HepG2 (cell line): Measurements from ENCODE around the gene C20orf96. TPM values are rescaled to one million over a fixed set of nuclear protein-coding genes. Genes with fewer than 3 reads are reported as not detected.

Source experiments
- ATAC-seq: fragments of 200-7000 bp; cut with Tn5 transposase; 3 replicates; pipeline ENCODE4 v1.9.1; 2020; ENCODE audit warnings: mild to moderate bottlenecking, moderate library complexity
- BruUV-seq: library from RNA; stranded (reverse); fragments of 400-500 nt; replicated peaks from 2 replicates; lab custom pipeline; 2021; lab: Mats Ljungman, UMichigan
- CTCF ChIA-PET: fragments of 300-600 bp; formaldehyde crosslinking; extraction: SDS; loops from one replicate; lab custom pipeline; 2021; ENCODE audit warnings: low total read pairs, inconsistent platforms, low intra/inter-chr PET ratio; lab: Yijun Ruan, JAX
- POLR2A ChIA-PET: fragments of 350-600 bp; sonication (Branson Sonifier 250); formaldehyde crosslinking; loops from one replicate; lab custom pipeline; 2020; ENCODE audit warnings: antibody characterized with exemption, inconsistent platforms; lab: Yijun Ruan, JAX
- DNase-seq: peaks from one replicate; pipeline ENCODE4 v3.0.0-alpha.2; 2015; ENCODE audit warnings: low spot score
- FAIRE-seq: peaks from 3 replicates; lab custom pipeline; 2011; peaks lifted over from hg19 to GRCh38; lab: Jason Lieb, UNC
- H2AFZ ChIP-seq: one replicate; pipeline ENCODE4 v1.6.1; 2011; ENCODE audit warnings: low read length, inconsistent platforms
- H3K27ac ChIP-seq: fragments of 300-600 bp; 3 replicates; pipeline ENCODE4 v1.8.0; 2011; ENCODE audit warnings: mixed run types, mild to moderate bottlenecking, mixed read lengths, low read length, inconsistent platforms; ENCODE audit not compliant: insufficient read depth; ENCODE audit errors: extremely low read length
- H3K27me3 ChIP-seq, 2 experiments: fragments of 200-600 bp in 1 of 2; 2 replicates in 1 of 2; 3 replicates in 1 of 2; pipeline versions ENCODE4 v1.6.0 to v1.8.0; 2011; ENCODE audit warnings: low read length in 2 of 2, mild to moderate bottlenecking in 2 of 2, moderate library complexity in 2 of 2, inconsistent platforms in 1 of 2; ENCODE audit not compliant: insufficient read depth in 2 of 2, control insufficient read depth in 1 of 2
- H3K36me3 ChIP-seq, 2 experiments: fragments of 200-600 bp in 1 of 2; replicated peaks in 1 of 2; 2 replicates in 1 of 2; 3 replicates in 1 of 2; pipeline versions ENCODE4 v1.5.1 to v1.8.0; 2011; ENCODE audit warnings: low read length in 2 of 2, inconsistent platforms in 1 of 2; ENCODE audit not compliant: insufficient read depth in 2 of 2, control insufficient read depth in 1 of 2
- H3K4me1 ChIP-seq: 2 replicates; pipeline ENCODE4 v1.5.1; 2012; ENCODE audit warnings: low read length, inconsistent platforms; ENCODE audit not compliant: insufficient read depth
- H3K4me2 ChIP-seq: 2 replicates; pipeline ENCODE4 v1.6.0; 2011; ENCODE audit warnings: low read depth, low read length, inconsistent platforms
- H3K4me3 ChIP-seq, 3 experiments: fragments of 200-600 bp in 1 of 3; sonication (generic), shearing (Covaris generic) in 1 of 3; replicated peaks in 1 of 3; 2 replicates each; pipeline ENCODE4 v1.5.1; 2011 to 2016; ENCODE audit warnings: low read length in 3 of 3, inconsistent platforms in 2 of 3, low read depth in 2 of 3, mild to moderate bottlenecking in 2 of 3, control low read depth in 1 of 3, mixed read lengths in 1 of 3; ENCODE audit not compliant: insufficient read depth in 1 of 3
- H3K79me2 ChIP-seq: one replicate; pipeline ENCODE4 v1.6.1; 2011; ENCODE audit warnings: low read length, inconsistent platforms; ENCODE audit not compliant: insufficient read depth
- H3K9ac ChIP-seq: 2 replicates; pipeline ENCODE4 v1.6.0; 2011; ENCODE audit warnings: mild to moderate bottlenecking, low read depth, low read length, inconsistent platforms; ENCODE audit not compliant: insufficient read depth
- H3K9me3 ChIP-seq: 2 replicates; pipeline ENCODE4 v1.5.1; 2012; ENCODE audit warnings: mild to moderate bottlenecking, low read length
- H4K20me1 ChIP-seq: 2 replicates; pipeline ENCODE4 v1.6.0; 2011; ENCODE audit warnings: inconsistent platforms, mild to moderate bottlenecking, low read length, moderate library complexity; ENCODE audit not compliant: insufficient read depth
- BORCS8-MEF2B ChIP-seq: sonication (generic); formaldehyde crosslinking; IDR thresholded peaks from 2 replicates; pipeline ENCODE4 v1.8.0; 2022; ENCODE audit warnings: mild to moderate bottlenecking, missing genetic modification reagents
- FOSL2 ChIP-seq: sonication (generic); formaldehyde crosslinking; IDR thresholded peaks from 2 replicates; pipeline ENCODE4 v1.4.0; 2020; ENCODE audit warnings: missing genetic modification reagents
- KLF13 ChIP-seq: sonication (generic); formaldehyde crosslinking; IDR thresholded peaks from 2 replicates; pipeline ENCODE4 v1.4.0; 2020; ENCODE audit warnings: mild to moderate bottlenecking, missing genetic modification reagents
- MAFF ChIP-seq: IDR thresholded peaks from 2 replicates; pipeline ENCODE4 v1.6.1; 2011; ENCODE audit warnings: low read depth, low read length, improper control_type of control experiment
- MAFK ChIP-seq, 2 experiments: IDR thresholded peaks in 1 of 2; conservative IDR thresholded peaks in 1 of 2; 2 replicates each; pipeline ENCODE4 v1.6.1; 2011; ENCODE audit warnings: improper control_type of control experiment in 2 of 2, low read length in 2 of 2
- MIER3 ChIP-seq: IDR thresholded peaks from 2 replicates; pipeline ENCODE4 v1.6.1; 2016; ENCODE audit warnings: missing compliant biosample characterization, borderline replicate concordance
- NR1H2 ChIP-seq: sonication (generic); formaldehyde crosslinking; IDR thresholded peaks from 2 replicates; pipeline ENCODE4 v1.8.1; 2022; ENCODE audit warnings: low read depth, missing genetic modification reagents, borderline replicate concordance
- RARA ChIP-seq: IDR thresholded peaks from 2 replicates; pipeline ENCODE4 v1.6.1; 2016; ENCODE audit warnings: missing genetic modification reagents, missing compliant biosample characterization
- RXRA ChIP-seq: sonication (generic); formaldehyde crosslinking; IDR thresholded peaks from 2 replicates; pipeline ENCODE4 v1.5.1; 2020; ENCODE audit warnings: missing genetic modification reagents
- SKI ChIP-seq: fragments of 450-650 bp; IDR thresholded peaks from one replicate; pipeline ENCODE4 v1.6.1; 2018; ENCODE audit warnings: mild to moderate bottlenecking; ENCODE audit not compliant: partially characterized antibody
- ZFP36 ChIP-seq: fragments of 150-350 bp; IDR thresholded peaks from 2 replicates; pipeline ENCODE4 v1.6.1; 2018; ENCODE audit warnings: borderline replicate concordance, low read length, low read depth; ENCODE audit not compliant: partially characterized antibody
- ZNF235 ChIP-seq: sonication (generic); formaldehyde crosslinking; IDR thresholded peaks from 2 replicates; pipeline ENCODE4 v1.8.1; 2023; ENCODE audit warnings: mild to moderate bottlenecking, missing genetic modification reagents, borderline replicate concordance
- ZNF24 ChIP-seq: fragments of 450-650 bp; IDR thresholded peaks from 2 replicates; pipeline ENCODE4 v1.6.1; 2017; ENCODE audit warnings: antibody characterized with exemption, mild to moderate bottlenecking
- ZNF251 ChIP-seq: sonication (generic); formaldehyde crosslinking; IDR thresholded peaks from 2 replicates; pipeline ENCODE4 v1.9.0; 2021; ENCODE audit warnings: mild to moderate bottlenecking, missing genetic modification reagents
- WGBS: methylation state at CpG from one replicate; pipeline ENCODE4 v1.1.6; 2017; ENCODE audit warnings: low lambda C conversion rate; 5-methylcytosine and 5-hydroxymethylcytosine counted together
- in situ Hi-C: cut with HindIII; loops from 2 replicates; pipeline ENCODE4 v1.10.0; 2017; ENCODE audit warnings: low pct_unique_long_range_greater_than_20kb; ENCODE audit not compliant: extremely low pct_ligation_motif_present
- intact Hi-C: fragments of 100-400 bp; cut with micrococcal nuclease; formaldehyde crosslinking; loops from one replicate; pipeline ENCODE4 v1.10.0; 2022; ENCODE audit not compliant: unreplicated experiment
- polyA plus RNA-seq, 8 experiments: library from polyadenylated mRNA; depleted of rRNA in 3 of 8; stranded (reverse) in 7 of 8; unstranded in 1 of 8; fragments of >200 nt; fragmentation: Illumina TruSeq in 4 of 8; extraction: Trizol in 4 of 8; gene quantifications; 2 replicates each; pipeline versions ENCODE4 v1.2.1 to v1.2.3, GENCODE V29; 2011 to 2016; ENCODE audit warnings: low read depth in 4 of 8, missing spikeins in 1 of 8, mixed read lengths in 1 of 8; ENCODE audit not compliant: insufficient read depth in 1 of 8
- total RNA-seq, 5 experiments: library from RNA; depleted of rRNA; stranded (reverse); fragments of >200 nt; fragmentation: Illumina TruSeq; extraction: Trizol; gene quantifications; 2 replicates each; pipeline ENCODE4 v1.2.3, GENCODE V29; 2016; ENCODE audit warnings: low read depth in 1 of 5
- TF ChIP-seq, protein P1 (sequence below): IDR thresholded peaks from 2 replicates; pipeline ENCODE4 v1.6.1; 2012; ENCODE audit warnings: low read depth, low read length, improper control_type of control experiment
- TF ChIP-seq, protein P2 (sequence below): sonication (generic); formaldehyde crosslinking; IDR thresholded peaks from 2 replicates; pipeline ENCODE4 v1.8.0; 2022; ENCODE audit warnings: mild to moderate bottlenecking, missing genetic modification reagents

C20orf96 gene
- total and polyA plus RNA-seq, 2 of the 13 experiments (the other 11 are each of a cell fraction or from before 2014, with no cell fraction given), result 3.8 to 20.6 TPM

DNA sequence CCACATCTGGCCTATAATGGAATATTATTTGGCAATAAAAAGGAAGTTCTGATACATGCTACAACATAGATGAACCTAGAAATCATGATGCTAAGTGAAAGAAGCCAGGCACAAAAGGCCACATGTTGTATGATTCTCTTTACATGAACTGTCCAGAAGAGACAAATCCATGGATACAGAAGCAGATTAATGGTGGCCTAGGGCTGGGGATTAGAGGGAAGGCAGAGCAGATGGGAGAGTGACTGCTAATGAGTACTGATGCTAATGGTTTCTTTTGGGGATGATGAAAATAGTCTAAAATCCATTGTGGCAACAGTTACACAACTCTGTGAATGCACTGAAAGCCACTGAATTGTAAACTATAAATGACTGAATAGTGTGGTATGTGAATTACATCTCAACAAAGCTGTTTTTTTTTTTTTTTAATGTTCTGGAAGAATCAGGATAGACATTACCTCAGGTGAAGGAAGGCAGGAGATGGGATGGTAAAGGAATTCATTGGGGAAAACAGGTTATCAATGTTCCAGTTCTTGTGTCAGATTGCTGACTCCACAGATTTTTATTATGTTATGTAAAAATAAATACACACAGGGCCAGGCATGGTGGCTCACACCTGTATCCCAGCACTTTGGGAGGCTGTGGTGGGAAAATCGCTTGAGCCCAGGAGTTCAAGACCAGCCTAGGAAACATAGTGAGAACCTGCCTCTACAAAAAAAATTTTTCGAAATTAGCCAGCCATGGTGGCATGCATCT, 25.9 kb upstream of the C20orf96 start:
- Histone ChIP-seq H3K4me2 (no peak overlapping the region), H3K36me3 (no peaks in the 10 kb centered on the region), H2AFZ (no peak overlapping the region), H4K20me1 (no peaks in the 10 kb centered on the region), H3K4me3 (no peak overlapping the region), H3K9me3 (no peaks in the 10 kb centered on the region), H3K9ac (no peak overlapping the region), H3K4me1 (peaks cover 9% of the 10 kb centered on the region), H3K27me3 (no peaks in the 10 kb centered on the region), H3K79me2 (no peaks in the 10 kb centered on the region), H3K27ac (no peak overlapping the region)
- intact Hi-C loops, result no loop called here
- in situ Hi-C loops, result no loop called here
- no peak for TF ChIP-seq ZFP36
- TF ChIP-seq KLF13 (CRISPR knock-in tag), result no peak
- TF ChIP-seq MAFF, result peak; percentile 93
- TF ChIP-seq MIER3 (CRISPR knock-in tag), result no peak
- TF ChIP-seq ZNF235 (CRISPR knock-in tag), result no peak
- TF ChIP-seq BORCS8-MEF2B (CRISPR knock-in tag), result no peak
- peak; percentile 93 to 96 for TF ChIP-seq MAFK (conservative IDR thresholded peaks at IDR 0.05 in 1 of 2, IDR thresholded peaks at IDR 0.05 in 1 of 2; ENCODE audit: low read length in 2 of 2)
- TF ChIP-seq ZNF24, result no peak
- FAIRE-seq (no peak), DNase-seq (no peak), ATAC-seq (no peak)
- CTCF ChIA-PET, result no interaction called here
- POLR2A ChIA-PET, result no interaction called here
- 53% methylated on average over 2 of the region's 2 CpGs for WGBS
- BruUV-seq, result no TSS peak

DNA sequence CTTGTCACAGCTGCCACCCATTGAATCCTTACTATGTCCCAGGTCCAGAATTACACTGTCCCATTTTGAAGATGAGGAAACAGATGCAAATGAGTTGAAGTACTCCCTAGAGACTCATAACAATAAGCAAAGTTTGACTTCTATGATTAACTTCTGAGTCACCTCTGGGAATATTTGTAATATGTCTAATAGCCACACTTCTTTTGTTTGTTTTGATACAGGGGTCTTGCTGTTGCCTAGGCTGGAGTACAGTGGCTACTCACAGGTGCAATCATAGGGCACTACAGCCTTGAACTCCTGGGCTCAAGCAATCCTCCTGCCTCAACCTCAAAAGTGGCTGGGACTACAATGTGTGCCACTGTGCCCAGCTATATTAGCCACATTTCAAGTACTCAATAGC, 23.4 kb upstream of the C20orf96 start:
- no peak overlapping the region for H3K27ac ChIP-seq
- ATAC-seq, result no peak

More for the DNA sequence above, 23.4 kb upstream of the C20orf96 start:
- DNase-seq (peak; percentile 60), FAIRE-seq (no peak)
- Histone ChIP-seq H2AFZ (no peak overlapping the region), H3K79me2 (no peaks in the 10 kb centered on the region), H3K9me3 (no peaks in the 10 kb centered on the region), H4K20me1 (no peaks in the 10 kb centered on the region), H3K4me3 (no peak overlapping the region), H3K4me1 (peaks cover 30% of the 10 kb centered on the region), H3K4me2 (no peak overlapping the region), H3K9ac (no peak overlapping the region), H3K36me3 (no peaks in the 10 kb centered on the region), H3K27me3 (no peaks in the 10 kb centered on the region)
- ChIA-PET POLR2A (interaction anchor here (3.7 kb wide), 1 partner anchor 15 kb away, joined by 9 read pairs; no protein-coding TSS in a partner anchor), CTCF (no interaction called here)
- in situ Hi-C loops, result no loop called here
- intact Hi-C loops, result no loop called here
- no TSS peak for BruUV-seq
- TF ChIP-seq ZNF251 (no peak), RXRA (CRISPR knock-in tag) (peak; percentile 71; the same call in 1 of the 2 replicates), NR1H2 (CRISPR knock-in tag) (no peak), RARA (CRISPR knock-in tag) (peak; percentile 86), SKI (peak; percentile 25), FOSL2 (peak; percentile 34; the same call in 1 of the 2 replicates)
- TF ChIP-seq, protein P1, sequence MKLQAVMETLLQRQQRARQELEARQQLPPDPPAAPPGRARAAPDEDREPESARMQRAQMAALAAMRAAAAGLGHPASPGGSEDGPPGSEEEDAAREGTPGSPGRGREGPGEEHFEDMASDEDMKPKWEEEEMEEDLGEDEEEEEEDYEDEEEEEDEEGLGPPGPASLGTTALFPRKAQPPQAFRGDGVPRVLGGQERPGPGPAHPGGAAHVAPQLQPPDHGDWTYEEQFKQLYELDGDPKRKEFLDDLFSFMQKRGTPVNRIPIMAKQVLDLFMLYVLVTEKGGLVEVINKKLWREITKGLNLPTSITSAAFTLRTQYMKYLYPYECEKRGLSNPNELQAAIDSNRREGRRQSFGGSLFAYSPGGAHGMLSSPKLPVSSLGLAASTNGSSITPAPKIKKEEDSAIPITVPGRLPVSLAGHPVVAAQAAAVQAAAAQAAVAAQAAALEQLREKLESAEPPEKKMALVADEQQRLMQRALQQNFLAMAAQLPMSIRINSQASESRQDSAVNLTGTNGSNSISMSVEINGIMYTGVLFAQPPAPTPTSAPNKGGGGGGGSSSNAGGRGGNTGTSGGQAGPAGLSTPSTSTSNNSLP, result 0 out of 2 replicates have a peak, but pooled peaks have one; percentile 34
- TF ChIP-seq, protein P2, sequence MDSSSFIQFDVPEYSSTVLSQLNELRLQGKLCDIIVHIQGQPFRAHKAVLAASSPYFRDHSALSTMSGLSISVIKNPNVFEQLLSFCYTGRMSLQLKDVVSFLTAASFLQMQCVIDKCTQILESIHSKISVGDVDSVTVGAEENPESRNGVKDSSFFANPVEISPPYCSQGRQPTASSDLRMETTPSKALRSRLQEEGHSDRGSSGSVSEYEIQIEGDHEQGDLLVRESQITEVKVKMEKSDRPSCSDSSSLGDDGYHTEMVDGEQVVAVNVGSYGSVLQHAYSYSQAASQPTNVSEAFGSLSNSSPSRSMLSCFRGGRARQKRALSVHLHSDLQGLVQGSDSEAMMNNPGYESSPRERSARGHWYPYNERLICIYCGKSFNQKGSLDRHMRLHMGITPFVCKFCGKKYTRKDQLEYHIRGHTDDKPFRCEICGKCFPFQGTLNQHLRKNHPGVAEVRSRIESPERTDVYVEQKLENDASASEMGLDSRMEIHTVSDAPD (CRISPR knock-in tag), result no peak
